K562 (cell line): ENCODE results near the gene CNNM3. TPM values are rescaled to one million over a fixed set of nuclear protein-coding genes. Genes with fewer than 3 reads are reported as not detected.

Experiments used
- ATAC-seq: fragments of 200-7000 bp; cut with Tn5 transposase; 3 replicates; pipeline ENCODE4 v1.9.1; 2020; ENCODE audit warnings: moderate library complexity
- BruUV-seq: library from RNA; stranded (reverse); fragments of 400-500 nt; replicated peaks from 2 replicates; lab custom pipeline; 2021; lab: Mats Ljungman, UMichigan
- CTCF ChIA-PET: fragments of 300-600 bp; formaldehyde crosslinking; extraction: SDS; loops from one replicate; lab custom pipeline; 2021; ENCODE audit warnings: low intra/inter-chr PET ratio; lab: Yijun Ruan, JAX
- POLR2A ChIA-PET: fragments of 300-600, 350-650 bp; sonication (Branson Sonifier 250); formaldehyde crosslinking; extraction: SDS; loops from one replicate; lab custom pipeline; 2021; ENCODE audit warnings: antibody characterized with exemption, inconsistent platforms; lab: Yijun Ruan, JAX
- DNase-seq, 4 experiments: peaks; one replicate each; pipeline versions ENCODE4 v3.0.0 to v3.0.0-alpha.2; 2011 to 2018; ENCODE audit warnings: low spot score in 3 of 4, mixed read lengths in 3 of 4; ENCODE audit errors: extremely low read depth in 1 of 4
- FAIRE-seq: peaks from 2 replicates; lab custom pipeline; 2011; peaks lifted over from hg19 to GRCh38; lab: Jason Lieb, UNC
- H2AFZ ChIP-seq: 2 replicates; pipeline ENCODE4 v1.6.0; 2011; ENCODE audit warnings: low read depth, low read length, control low read depth, inconsistent platforms
- H3K27ac ChIP-seq: fragments of 200-600 bp; 3 replicates; pipeline ENCODE4 v1.8.0; 2011; ENCODE audit warnings: low read depth, mild to moderate bottlenecking, control low read depth, inconsistent platforms, low read length, moderate library complexity, mixed read lengths; ENCODE audit errors: extremely low read depth
- H3K27me3 ChIP-seq, 2 experiments: fragments of 300-600 bp in 1 of 2; 2 replicates in 1 of 2; 3 replicates in 1 of 2; pipeline versions ENCODE4 v1.6.0 to v1.8.0; 2011; ENCODE audit warnings: inconsistent platforms in 2 of 2, low read length in 2 of 2, mild to moderate bottlenecking in 1 of 2, mixed read lengths in 1 of 2, moderate library complexity in 1 of 2; ENCODE audit not compliant: control insufficient read depth in 2 of 2, insufficient read depth in 2 of 2
- H3K36me3 ChIP-seq: fragments of 300-600 bp; 3 replicates; pipeline ENCODE4 v1.8.0; 2011; ENCODE audit warnings: mild to moderate bottlenecking, low read length, inconsistent platforms; ENCODE audit not compliant: control insufficient read depth, insufficient read depth
- H3K4me1 ChIP-seq, 2 experiments: fragments of 200-600 bp in 1 of 2; replicated peaks in 1 of 2; 2 replicates in 1 of 2; 3 replicates in 1 of 2; pipeline versions ENCODE4 v1.5.1 to v1.8.0; 2011; ENCODE audit warnings: inconsistent platforms in 2 of 2, low read length in 2 of 2, mild to moderate bottlenecking in 1 of 2, mixed read lengths in 1 of 2, moderate library complexity in 1 of 2; ENCODE audit not compliant: control insufficient read depth in 2 of 2, insufficient read depth in 2 of 2
- H3K4me2 ChIP-seq: 2 replicates; pipeline ENCODE4 v1.6.1; 2011; ENCODE audit warnings: low read length, control low read depth, inconsistent platforms, mixed read lengths; ENCODE audit not compliant: insufficient read depth
- H3K4me3 ChIP-seq: fragments of 200-600 bp; sonication (generic), shearing (Covaris generic); 2 replicates; pipeline ENCODE4 v1.5.1; 2016; ENCODE audit warnings: control low read depth, inconsistent platforms
- H3K79me2 ChIP-seq: fragments of 200-600 bp; 3 replicates; pipeline ENCODE4 v1.8.0; 2011; ENCODE audit warnings: low read length, inconsistent platforms; ENCODE audit not compliant: control insufficient read depth, insufficient read depth
- H3K9ac ChIP-seq, 2 experiments: 2 replicates each; pipeline versions ENCODE4 v1.6.0 to v1.6.1; 2011; ENCODE audit warnings: low read depth in 2 of 2, low read length in 2 of 2, control low read depth in 1 of 2, inconsistent platforms in 1 of 2, mild to moderate bottlenecking in 1 of 2, mixed read lengths in 1 of 2; ENCODE audit not compliant: insufficient read depth in 1 of 2
- H3K9me1 ChIP-seq: one replicate; pipeline ENCODE4 v1.6.0; 2011; ENCODE audit warnings: inconsistent platforms, mild to moderate bottlenecking, low read length, moderate library complexity; ENCODE audit not compliant: control insufficient read depth, insufficient read depth
- H3K9me3 ChIP-seq: replicated peaks from 2 replicates; pipeline ENCODE4 v1.5.1; 2011; ENCODE audit warnings: low read depth, low read length, inconsistent platforms; ENCODE audit not compliant: control insufficient read depth, insufficient read depth
- H4K20me1 ChIP-seq: replicated peaks from 2 replicates; pipeline ENCODE4 v1.6.1; 2011; ENCODE audit warnings: low read length, inconsistent platforms, mixed read lengths; ENCODE audit not compliant: control insufficient read depth, insufficient read depth
- BMI1 ChIP-seq: fragments of 150-350 bp; IDR thresholded peaks from 2 replicates; pipeline ENCODE4 v1.6.1; 2014; ENCODE audit warnings: low read length
- CBX1 ChIP-seq: sonication (generic); IDR thresholded peaks from 2 replicates; pipeline ENCODE4 v1.6.1; 2016; ENCODE audit warnings: antibody characterized with exemption, low read depth, mild to moderate bottlenecking
- CEBPG ChIP-seq, 3 experiments: fragments of 200-800 bp in 1 of 3; sonication (Bioruptor generic) in 1 of 3; sonication (generic) in 1 of 3; formaldehyde crosslinking in 1 of 3; IDR thresholded peaks in 2 of 3; conservative IDR thresholded peaks in 1 of 3; 2 replicates each; pipeline versions ENCODE4 v1.6.1 to v1.8.0; 2016 to 2022; ENCODE audit warnings: missing compliant biosample characterization in 2 of 3, missing genetic modification characterization in 2 of 3, mild to moderate bottlenecking in 1 of 3, missing genetic modification reagents in 1 of 3
- CREB1 ChIP-seq, 2 experiments: sonication (generic) in 1 of 2; formaldehyde crosslinking in 1 of 2; IDR thresholded peaks; 2 replicates each; pipeline versions ENCODE4 v1.6.1 to v1.8.0; 2012 to 2022; ENCODE audit warnings: inconsistent platforms in 1 of 2, mild to moderate bottlenecking in 1 of 2, missing genetic modification reagents in 1 of 2, moderate library complexity in 1 of 2
- ELF1 ChIP-seq: fragments of 200-800 bp; sonication (Bioruptor generic); IDR thresholded peaks from 2 replicates; pipeline ENCODE4 v1.6.1; 2016; ENCODE audit warnings: missing genetic modification characterization, missing compliant biosample characterization
- EP300 ChIP-seq: IDR thresholded peaks from 2 replicates; pipeline ENCODE4 v1.6.1; 2012; ENCODE audit warnings: low read length, improper control_type of control experiment
- IRF9 ChIP-seq: fragments of 450-650 bp; IDR thresholded peaks from 2 replicates; pipeline ENCODE4 v1.6.1; 2016; ENCODE audit warnings: missing biosample characterization, missing genetic modification characterization
- MEIS2 ChIP-seq: fragments of 450-650 bp; IDR thresholded peaks from 2 replicates; pipeline ENCODE4 v1.6.1; 2014; ENCODE audit warnings: mild to moderate bottlenecking; ENCODE audit not compliant: partially characterized antibody
- NR2C1 ChIP-seq, 2 experiments: fragments of 450-650 bp; IDR thresholded peaks; 2 replicates each; pipeline ENCODE4 v1.6.1; 2017; ENCODE audit warnings: mild to moderate bottlenecking in 2 of 2, antibody characterized with exemption in 1 of 2, inconsistent platforms in 1 of 2, missing compliant biosample characterization in 1 of 2, missing genetic modification characterization in 1 of 2
- POLR2A ChIP-seq: fragments of 450-650 bp; conservative IDR thresholded peaks from 2 replicates; pipeline ENCODE4 v1.6.1; 2016
- RBM22 ChIP-seq: fragments of 200-400 bp; formaldehyde crosslinking; IDR thresholded peaks from 2 replicates; pipeline ENCODE4 v1.6.1; 2018; ENCODE audit warnings: low read length, low read depth; ENCODE audit not compliant: poor library complexity, severe bottlenecking
- SMARCE1 ChIP-seq: fragments of 450-650 bp; IDR thresholded peaks from 2 replicates; pipeline ENCODE4 v1.7.1; 2016; ENCODE audit warnings: mild to moderate bottlenecking
- TCF3 ChIP-seq: sonication (generic); formaldehyde crosslinking; IDR thresholded peaks from 2 replicates; pipeline ENCODE4 v1.4.0; 2020; ENCODE audit warnings: mild to moderate bottlenecking, missing genetic modification reagents
- ZBTB43 ChIP-seq: sonication (generic); formaldehyde crosslinking; IDR thresholded peaks from 2 replicates; pipeline ENCODE4 v1.8.0; 2023; ENCODE audit warnings: mild to moderate bottlenecking, missing genetic modification reagents
- ZNF644 ChIP-seq: fragments of 200-800 bp; sonication (Bioruptor generic); IDR thresholded peaks from 2 replicates; pipeline ENCODE4 v1.6.1; 2016; ENCODE audit warnings: low read depth, missing genetic modification characterization, missing compliant biosample characterization
- ZNF778 ChIP-seq: fragments of 450-650 bp; formaldehyde crosslinking; IDR thresholded peaks from 2 replicates; pipeline ENCODE4 v1.4.0; 2020; ENCODE audit warnings: mild to moderate bottlenecking, moderate library complexity
- WGBS: fragments of 100-300 bp; shearing (Covaris generic); methylation state at CpG from one replicate; pipeline ENCODE4 v1.1.6; 2016; ENCODE audit warnings: low coverage, mixed read lengths; ENCODE audit not compliant: insufficient coverage; ENCODE audit errors: missing lambda C conversion rate; 5-methylcytosine and 5-hydroxymethylcytosine counted together
- in situ Hi-C: fragments of 300-500 bp; cut with MboI; formaldehyde crosslinking; loops from 4 replicates; pipeline ENCODE4 v1.15.0; 2018; ENCODE audit warnings: inconsistent platforms, mixed read lengths
- intact Hi-C: fragments of 100-400 bp; cut with micrococcal nuclease; formaldehyde crosslinking; loops from 2 replicates; pipeline ENCODE4 v1.14.2; 2022
- polyA plus RNA-seq, 8 experiments: library from polyadenylated mRNA; depleted of rRNA in 4 of 8; stranded (reverse) in 5 of 8; unstranded in 3 of 8; fragments of >200 nt; fragmentation: Nextera tagmentation in 2 of 8; fragmentation: Illumina TruSeq in 1 of 8; extraction: Ambion mirVana in 2 of 8; extraction: Trizol in 1 of 8; gene quantifications; 2 replicates each; pipeline versions ENCODE4 v1.2.1 to v1.2.3, GENCODE V29; 2011 to 2014; ENCODE audit warnings: inconsistent platforms in 1 of 8, missing spikeins in 1 of 8
- total RNA-seq, 7 experiments: library from RNA; depleted of rRNA in 6 of 7; stranded (reverse); fragments of >200 nt in 6 of 7; fragmentation: Illumina TruSeq in 2 of 7; extraction: Trizol in 2 of 7; gene quantifications; 2 replicates each; pipeline versions ENCODE4 v1.2.1 to v1.2.3, GENCODE V29; 2011 to 2021; ENCODE audit warnings: low replicate concordance in 1 of 7

Gene CNNM3
- total and polyA plus RNA-seq, 9 of the 15 experiments (the other 6 are each of a cell fraction or from before 2014, with no cell fraction given), result 1.4 to 16.9 (median 6.5) TPM

GRCh38 chr2:96867756-96868554 lies 51.9 kb downstream of the CNNM3 start:
- no peak for TF ChIP-seq SMARCE1
- TF ChIP-seq BMI1, result no peak
- TF ChIP-seq ELF1 (tag), result 0 out of 2 replicates have a peak, but pooled peaks have one; percentile 7
- TF ChIP-seq ZBTB43 (CRISPR knock-in tag), result peak; percentile 40; the same call in 1 of the 2 replicates
- no peak for TF ChIP-seq MEIS2
- peak; percentile 33; the same call in 1 of the 2 replicates for TF ChIP-seq IRF9 (tag)
- no peak for TF ChIP-seq ZNF644 (tag)
- no peak for TF ChIP-seq ZNF778 (CRISPR knock-in tag)
- TF ChIP-seq CBX1, result 0 out of 2 replicates have a peak, but pooled peaks have one; percentile 18
- TF ChIP-seq EP300, result no peak
- TF ChIP-seq POLR2A, result peak; percentile 44; the same call in 1 of the 2 replicates
- TF ChIP-seq NR2C1 (IDR thresholded peaks at IDR 0.05), result no peak
- TF ChIP-seq NR2C1 (tag; IDR thresholded peaks at IDR 0.05), result no peak
- TF ChIP-seq CEBPG (CRISPR knock-in tag; IDR thresholded peaks at IDR 0.05), result 0 out of 2 replicates have a peak, but pooled peaks have one; percentile 61
- no peak for TF ChIP-seq CEBPG (tag; conservative IDR thresholded peaks at IDR 0.05 in 1 of 2, IDR thresholded peaks at IDR 0.05 in 1 of 2)
- no peak for TF ChIP-seq TCF3 (CRISPR knock-in tag)
- 0 out of 2 replicates have a peak, but pooled peaks have one; percentile 12 for TF ChIP-seq CREB1 (IDR thresholded peaks at IDR 0.05)
- no peak for TF ChIP-seq CREB1 (CRISPR knock-in tag; IDR thresholded peaks at IDR 0.05)
- TF ChIP-seq RBM22, result no peak
- Histone ChIP-seq H3K36me3 (peaks cover 57% of the 10 kb centered on the region), H3K9me1 (peaks cover 8% of the 10 kb centered on the region), H3K9ac (peak overlapping the region; percentile 90 to 100), H4K20me1 (peaks cover 16% of the 10 kb centered on the region; the same call in 1 of the 2 replicates), H2AFZ (no peak overlapping the region), H3K4me2 (peak overlapping the region; percentile 93), H3K79me2 (peaks cover 89% of the 10 kb centered on the region), H3K4me3 (peak overlapping the region; percentile 97), H3K9me3 (no peaks in the 10 kb centered on the region), H3K4me1 (peaks cover 20 to 84% of the 10 kb centered on the region in 2 experiments), H3K27me3 (no peaks in the 10 kb centered on the region), H3K27ac (peak overlapping the region; percentile 95)
- DNase-seq, result no peak
- ATAC-seq, result no peak
- intact Hi-C loops (no loop called here), in situ Hi-C loops (loop anchor here (25.0 kb wide), 1 partner anchor 244 kb away; the partner anchor contains the start of gene ANKRD36)
- FAIRE-seq, result no peak
- WGBS, result 5% methylated on average over 26 of the region's 27 CpGs
- no TSS peak for BruUV-seq
- CTCF ChIA-PET, result interaction anchor here (0.7 to 1.0 kb wide), 2 partner anchors 82 to 84 kb away, joined by 3 read pairs; no protein-coding TSS in a partner anchor
- POLR2A ChIA-PET, result interaction anchor here (0.5 to 2.7 kb wide), 9 partner anchors 10 to 93 kb away, joined by 3 to 20 read pairs (median 4); partner anchors contain the start of gene ANKRD39
